WERI-Rb-1 (cell line): ENCODE results near the gene ACSS2.

Source experiments
- DNase-seq: peaks from one replicate; pipeline ENCODE4 v3.0.0-alpha.2; 2020
- H3K27ac ChIP-seq: fragments of 250-450 bp; sonication (Bioruptor Pico); 2 replicates; pipeline ENCODE4 v1.5.1; 2020; ENCODE audit warnings: mild to moderate bottlenecking, moderate library complexity
- H3K27me3 ChIP-seq: fragments of 250-450 bp; sonication (Bioruptor Pico); 2 replicates; pipeline ENCODE4 v1.5.1; 2021; ENCODE audit warnings: mild to moderate bottlenecking, low read depth, moderate library complexity; ENCODE audit not compliant: insufficient read depth, severe bottlenecking
- H3K36me3 ChIP-seq: fragments of 250-450 bp; sonication (Bioruptor Pico); 2 replicates; pipeline ENCODE4 v1.5.1; 2020; ENCODE audit warnings: mild to moderate bottlenecking, moderate library complexity
- H3K4me3 ChIP-seq: 2 replicates; pipeline ENCODE4 v1.5.1; 2011; ENCODE audit warnings: low read depth, mild to moderate bottlenecking, control low read depth, low read length
- H3K9me3 ChIP-seq: fragments of 250-450 bp; sonication (Bioruptor Pico); 2 replicates; pipeline ENCODE4 v1.5.1; 2021; ENCODE audit warnings: mild to moderate bottlenecking, moderate library complexity; ENCODE audit not compliant: severe bottlenecking
- CTCF ChIP-seq: IDR thresholded peaks from 2 replicates; pipeline ENCODE4 v1.5.1; 2011; ENCODE audit warnings: low read depth, mild to moderate bottlenecking, control low read depth, inconsistent platforms, low read length

Gene ACSS2

GRCh38 chr20:34941226-34941625, 64.8 kb downstream of the ACSS2 start:
- TF ChIP-seq CTCF: no peak
- Histone ChIP-seq H3K4me3 (no peak overlapping the region), H3K9me3 (no peaks in the 10 kb centered on the region), H3K27ac (no peak overlapping the region), H3K36me3 (peaks cover 56% of the 10 kb centered on the region), H3K27me3 (no peaks in the 10 kb centered on the region)
- no peak for DNase-seq

- Histone ChIP-seq H3K27ac (no peak overlapping the region), H3K36me3 (peaks cover 62% of the 10 kb centered on the region), H3K9me3 (no peaks in the 10 kb centered on the region), H3K27me3 (no peaks in the 10 kb centered on the region), H3K4me3 (no peak overlapping the region)
- TF ChIP-seq CTCF: no peak
- no peak for DNase-seq
Observed at GRCh38 chr20:34942301-34942700, 65.9 kb downstream of the ACSS2 start.

- Histone ChIP-seq H3K9me3 (no peaks in the 10 kb centered on the region), H3K36me3 (peaks cover 59% of the 10 kb centered on the region), H3K4me3 (no peak overlapping the region), H3K27ac (no peak overlapping the region), H3K27me3 (no peaks in the 10 kb centered on the region)
- DNase-seq: no peak
- TF ChIP-seq CTCF: no peak
Observed at GRCh38 chr20:34943808-34944567, 67.6 kb downstream of the ACSS2 start.

- H3K27ac ChIP-seq: no peak overlapping the region
- no peaks in the 10 kb centered on the region for H3K27me3 ChIP-seq
- H3K9me3 ChIP-seq: no peaks in the 10 kb centered on the region
- no peak for DNase-seq
- no peak for TF ChIP-seq CTCF
- H3K4me3 ChIP-seq: no peak overlapping the region
- peaks cover 65% of the 10 kb centered on the region for H3K36me3 ChIP-seq
Observed at GRCh38 chr20:34945315-34946077, 69.1 kb downstream of the ACSS2 start.

GRCh38 chr20:34946661-34947060, 70.2 kb downstream of the ACSS2 start:
- no peak overlapping the region for H3K4me3 ChIP-seq
- no peaks in the 10 kb centered on the region for H3K9me3 ChIP-seq
- peaks cover 61% of the 10 kb centered on the region for H3K36me3 ChIP-seq
- DNase-seq: no peak
- no peak overlapping the region for H3K27ac ChIP-seq
- no peak for TF ChIP-seq CTCF
- H3K27me3 ChIP-seq: no peaks in the 10 kb centered on the region
